Gastroesophageal sphincter (tissue), 4 donors: ENCODE measurements around the gene THUMPD2. TPM values are rescaled to one million over a fixed set of nuclear protein-coding genes. Genes with fewer than 3 reads are reported as not detected.

Source experiments
- ATAC-seq: fragments of 150-250 bp; one replicate; pipeline ENCODE4 v1.9.1; 2016; ENCODE audit warnings: mild to moderate bottlenecking, moderate library complexity
- H3K27ac ChIP-seq, 4 donors: fragments of 200-600 bp; sonication (generic) in 3 of 4; 1 replicate in 3 of 4; 2 replicates in 1 of 4; pipeline ENCODE4 v1.5.1; 2016 to 2019
- H3K27me3 ChIP-seq: fragments of 200-600 bp; sonication (generic); one replicate; pipeline ENCODE4 v1.5.1; 2019
- H3K36me3 ChIP-seq, 2 donors: fragments of 200-600 bp; sonication (generic); one replicate each; pipeline ENCODE4 v1.5.1; 2019; ENCODE audit warnings: control low read depth in 1 of 2
- H3K4me1 ChIP-seq, 3 donors: fragments of 200-600 bp; sonication (generic); 1 replicate in 2 of 3; 2 replicates in 1 of 3; pipeline ENCODE4 v1.5.1; 2016 to 2019; ENCODE audit warnings: control low read depth in 2 of 3
- H3K4me3 ChIP-seq, 2 donors: fragments of 200-600 bp; sonication (generic); one replicate each; pipeline ENCODE4 v1.5.1; 2019; ENCODE audit warnings: mild to moderate bottlenecking in 1 of 2, moderate library complexity in 1 of 2
- H3K9me3 ChIP-seq, 3 donors: fragments of 200-600 bp; sonication (generic); one replicate each; pipeline ENCODE4 v1.5.1; 2017 to 2019; ENCODE audit warnings: control low read depth in 2 of 3
- CTCF ChIP-seq, 4 experiments: fragments of 200-600 bp in 2 of 4; fragments of 450-650 bp in 2 of 4; sonication (generic) in 1 of 4; IDR thresholded peaks; one replicate each; pipeline ENCODE4 v1.5.1; 2017 to 2019; ENCODE audit warnings: antibody characterized with exemption in 4 of 4, mild to moderate bottlenecking in 2 of 4, moderate library complexity in 2 of 4
- EP300 ChIP-seq: sonication (generic); formaldehyde crosslinking; IDR thresholded peaks from one replicate; pipeline ENCODE4 v1.6.1; 2017; ENCODE audit warnings: antibody characterized with exemption, mild to moderate bottlenecking
- POLR2A ChIP-seq, 2 donors: fragments of 450-650 bp; IDR thresholded peaks; one replicate each; pipeline ENCODE4 v1.6.1; 2017; ENCODE audit warnings: antibody characterized with exemption in 2 of 2, mild to moderate bottlenecking in 2 of 2, moderate library complexity in 1 of 2
- POLR2AphosphoS5 ChIP-seq: sonication (generic); formaldehyde crosslinking; IDR thresholded peaks from one replicate; pipeline ENCODE4 v1.6.1; 2017; ENCODE audit warnings: antibody characterized with exemption
- WGBS, 2 donors: methylation state at CpG; one replicate each; pipeline ENCODE4 v1.1.5; 2018; ENCODE audit warnings: low coverage in 1 of 2; 5-methylcytosine and 5-hydroxymethylcytosine counted together
- total RNA-seq, 4 donors: library from RNA; depleted of rRNA; stranded (reverse); fragments of >200 nt; gene quantifications; one replicate each; pipeline ENCODE4 v1.1.0, GENCODE V29; 2016

Gene THUMPD2
- total RNA-seq, 4 donors from 2014 or later: 9.3 to 60.1 (median 13.6) TPM

- H3K27ac ChIP-seq: no peak overlapping the region
- no peaks in the 10 kb centered on the region for H3K36me3 ChIP-seq
- no peak overlapping the region for H3K4me3 ChIP-seq
- H3K9me3 ChIP-seq: peaks cover 0 to 8% (median 0%) of the 10 kb centered on the region in 3 donors
- no peak for ATAC-seq
- no peaks in the 10 kb centered on the region for H3K4me1 ChIP-seq
- H3K27me3 ChIP-seq: no peaks in the 10 kb centered on the region
- TF ChIP-seq POLR2AphosphoS5: no peak
- no peak for TF ChIP-seq EP300
- no peak for TF ChIP-seq CTCF (IDR thresholded peaks at IDR 0.05)
- TF ChIP-seq POLR2A (IDR thresholded peaks at IDR 0.05): no peak
- WGBS, 2 donors: 80 to 85% methylated on average over 5 of the region's 7 CpGs
Measured at GRCh38 chr2:39786761-39787522, 7.9 kb upstream of the THUMPD2 start.

GRCh38 chr2:39782591-39782990, 3.5 kb upstream of the THUMPD2 start:
- no peaks in the 10 kb centered on the region for H3K36me3 ChIP-seq
- no peak for ATAC-seq
- H3K4me1 ChIP-seq: peaks cover under 1 to 12% (median under 1%) of the 10 kb centered on the region in 3 donors
- H3K4me3 ChIP-seq: no peak overlapping the region
- 87 to 100% methylated on average over 2 of the region's 2 CpGs for WGBS, 2 donors
- H3K27me3 ChIP-seq: no peaks in the 10 kb centered on the region
- TF ChIP-seq CTCF (IDR thresholded peaks at IDR 0.05) (no peak), EP300 (no peak), POLR2A (IDR thresholded peaks at IDR 0.05) (no peak), POLR2AphosphoS5 (no peak)
- no peaks in the 10 kb centered on the region for H3K9me3 ChIP-seq
- H3K27ac ChIP-seq: no peak overlapping the region

- Histone ChIP-seq H3K27ac (no peak overlapping the region), H3K4me3 (no peak overlapping the region), H3K4me1 (peaks cover 5 to 21% (median 8%) of the 10 kb centered on the region in 3 donors), H3K36me3 (no peaks in the 10 kb centered on the region), H3K27me3 (no peaks in the 10 kb centered on the region), H3K9me3 (no peaks in the 10 kb centered on the region)
- WGBS, 2 donors: 79 to 100% methylated on average over 1 of the region's 1 CpG
- TF ChIP-seq EP300 (no peak), POLR2AphosphoS5 (no peak), CTCF (IDR thresholded peaks at IDR 0.05) (no peak), POLR2A (IDR thresholded peaks at IDR 0.05) (no peak)
- ATAC-seq: no peak
Measured at GRCh38 chr2:39781697-39782096, 2.6 kb upstream of the THUMPD2 start.

- H3K27ac ChIP-seq: no peak overlapping the region
- ATAC-seq: no peak
Measured at GRCh38 chr2:39780825-39781600, 2.0 kb upstream of the THUMPD2 start.

More at GRCh38 chr2:39780825-39781600, 2.0 kb upstream of the THUMPD2 start:
- TF ChIP-seq CTCF (IDR thresholded peaks at IDR 0.05) (no peak), EP300 (no peak), POLR2AphosphoS5 (no peak), POLR2A (IDR thresholded peaks at IDR 0.05) (no peak)
- H3K9me3 ChIP-seq: no peaks in the 10 kb centered on the region
- H3K27me3 ChIP-seq: no peaks in the 10 kb centered on the region
- no peak overlapping the region for H3K4me3 ChIP-seq
- H3K36me3 ChIP-seq: no peaks in the 10 kb centered on the region
- WGBS, 2 donors: 62 to 67% methylated on average over 7 to 14 of the region's 14 CpGs
- H3K4me1 ChIP-seq: peaks cover 5 to 27% (median 8%) of the 10 kb centered on the region in 3 donors
